Peyer's patch (tissue), 4 donors: ENCODE measurements around the gene ITGA8. TPM values are rescaled to one million over a fixed set of nuclear protein-coding genes. Genes with fewer than 3 reads are reported as not detected.
"Not testable (repeated sequence)": the region's sequence is repeated elsewhere in the genome, so short reads cannot be mapped to it uniquely, and the experiment has no call there.

ENCODE experiments used
- DNase-seq, 3 donors: peaks; one replicate each; pipeline ENCODE4 v3.0.0-alpha.2; 2017 to 2019
- H3K27ac ChIP-seq, 4 donors: fragments of 200-600 bp; sonication (generic); one replicate each; pipeline ENCODE4 v1.5.1; 2016 to 2019
- H3K27me3 ChIP-seq, 2 donors: fragments of 200-600 bp; sonication (generic); one replicate each; pipeline ENCODE4 v1.5.1; 2019
- H3K36me3 ChIP-seq, 3 donors: fragments of 200-600 bp; sonication (generic); one replicate each; pipeline ENCODE4 v1.5.1; 2016 to 2019
- H3K4me1 ChIP-seq, 4 donors: fragments of 200-600 bp; sonication (generic); one replicate each; pipeline ENCODE4 v1.5.1; 2016 to 2019
- H3K4me3 ChIP-seq, 4 donors: fragments of 200-600 bp; sonication (generic); 1 replicate in 3 of 4; 2 replicates in 1 of 4; pipeline ENCODE4 v1.5.1; 2016 to 2019; ENCODE audit warnings: mild to moderate bottlenecking in 1 of 4
- H3K9me3 ChIP-seq, 4 donors: fragments of 200-600 bp; sonication (generic); one replicate each; pipeline ENCODE4 v1.5.1; 2016 to 2019; ENCODE audit warnings: mild to moderate bottlenecking in 1 of 4
- POLR2A ChIP-seq, 2 donors: fragments of 450-650 bp; IDR thresholded peaks; one replicate each; pipeline ENCODE4 v1.5.1; 2017; ENCODE audit warnings: antibody characterized with exemption in 2 of 2, mild to moderate bottlenecking in 2 of 2, moderate library complexity in 2 of 2
- total RNA-seq, 4 donors: library from RNA; depleted of rRNA; stranded (reverse); fragments of >200 nt; gene quantifications; one replicate each; pipeline ENCODE4 v1.1.0, GENCODE V29; 2016
- TF ChIP-seq, protein P1 (sequence below), 6 experiments: fragments of 450-650 bp in 4 of 6; fragments of 200-600 bp in 2 of 6; sonication (generic) in 1 of 6; IDR thresholded peaks; one replicate each; pipeline ENCODE4 v1.5.1; 2017 to 2019; ENCODE audit warnings: antibody characterized with exemption in 6 of 6, mild to moderate bottlenecking in 3 of 6, moderate library complexity in 1 of 6

The ITGA8 gene
- total RNA-seq, 4 donors from 2014 or later: 2.4 to 13.2 (median 3.9) TPM

DNA sequence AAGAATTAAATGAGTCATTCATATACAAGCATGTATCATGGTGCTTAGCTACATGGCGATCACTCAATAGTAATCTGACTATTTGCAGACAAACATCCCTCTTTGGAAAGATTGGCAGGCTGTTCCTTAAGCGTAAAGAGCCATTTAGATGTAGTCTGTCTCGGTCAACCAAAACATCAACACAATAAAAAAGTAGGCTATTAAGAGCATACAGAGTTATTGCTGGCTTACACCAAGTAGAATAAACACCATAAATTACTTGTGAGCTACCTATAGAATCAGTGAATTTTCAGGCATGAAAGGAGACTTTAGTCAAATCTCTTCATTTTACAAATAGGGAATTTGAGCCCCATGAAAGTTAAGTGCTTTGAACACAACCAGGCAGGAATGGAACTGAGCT, 176.9 kb downstream of the ITGA8 start:
- H3K36me3 ChIP-seq: no peaks in the 10 kb centered on the region
- no peak for TF ChIP-seq POLR2A (IDR thresholded peaks at IDR 0.05)
- TF ChIP-seq, protein P1, sequence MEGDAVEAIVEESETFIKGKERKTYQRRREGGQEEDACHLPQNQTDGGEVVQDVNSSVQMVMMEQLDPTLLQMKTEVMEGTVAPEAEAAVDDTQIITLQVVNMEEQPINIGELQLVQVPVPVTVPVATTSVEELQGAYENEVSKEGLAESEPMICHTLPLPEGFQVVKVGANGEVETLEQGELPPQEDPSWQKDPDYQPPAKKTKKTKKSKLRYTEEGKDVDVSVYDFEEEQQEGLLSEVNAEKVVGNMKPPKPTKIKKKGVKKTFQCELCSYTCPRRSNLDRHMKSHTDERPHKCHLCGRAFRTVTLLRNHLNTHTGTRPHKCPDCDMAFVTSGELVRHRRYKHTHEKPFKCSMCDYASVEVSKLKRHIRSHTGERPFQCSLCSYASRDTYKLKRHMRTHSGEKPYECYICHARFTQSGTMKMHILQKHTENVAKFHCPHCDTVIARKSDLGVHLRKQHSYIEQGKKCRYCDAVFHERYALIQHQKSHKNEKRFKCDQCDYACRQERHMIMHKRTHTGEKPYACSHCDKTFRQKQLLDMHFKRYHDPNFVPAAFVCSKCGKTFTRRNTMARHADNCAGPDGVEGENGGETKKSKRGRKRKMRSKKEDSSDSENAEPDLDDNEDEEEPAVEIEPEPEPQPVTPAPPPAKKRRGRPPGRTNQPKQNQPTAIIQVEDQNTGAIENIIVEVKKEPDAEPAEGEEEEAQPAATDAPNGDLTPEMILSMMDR (IDR thresholded peaks at IDR 0.05): no peak
- H3K4me1 ChIP-seq: no peaks in the 10 kb centered on the region
- H3K9me3 ChIP-seq: no peaks in the 10 kb centered on the region
- no peak overlapping the region for H3K4me3 ChIP-seq
- no peaks in the 10 kb centered on the region for H3K27me3 ChIP-seq
- no peak overlapping the region for H3K27ac ChIP-seq
- no peak for DNase-seq

DNA sequence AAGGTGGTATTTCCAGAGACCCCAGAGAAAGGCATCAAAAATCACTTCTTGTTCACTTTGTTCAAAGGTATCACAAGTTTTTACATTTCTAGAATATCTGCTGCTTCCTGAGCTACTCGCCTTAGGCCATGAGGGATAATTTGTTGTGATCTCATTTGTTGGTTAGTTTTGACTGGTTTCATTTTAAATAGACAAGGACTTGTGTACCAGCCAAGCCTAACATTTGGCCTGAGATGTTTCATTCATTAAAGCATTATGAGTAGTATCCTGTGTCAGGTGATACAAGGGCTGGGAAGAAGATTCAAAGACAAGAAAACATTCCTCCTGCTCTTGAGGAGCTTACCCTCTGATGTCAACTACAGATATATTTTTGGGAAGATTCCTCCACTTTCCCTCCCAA, 178.3 kb downstream of the ITGA8 start:
- no peak for DNase-seq

DNA sequence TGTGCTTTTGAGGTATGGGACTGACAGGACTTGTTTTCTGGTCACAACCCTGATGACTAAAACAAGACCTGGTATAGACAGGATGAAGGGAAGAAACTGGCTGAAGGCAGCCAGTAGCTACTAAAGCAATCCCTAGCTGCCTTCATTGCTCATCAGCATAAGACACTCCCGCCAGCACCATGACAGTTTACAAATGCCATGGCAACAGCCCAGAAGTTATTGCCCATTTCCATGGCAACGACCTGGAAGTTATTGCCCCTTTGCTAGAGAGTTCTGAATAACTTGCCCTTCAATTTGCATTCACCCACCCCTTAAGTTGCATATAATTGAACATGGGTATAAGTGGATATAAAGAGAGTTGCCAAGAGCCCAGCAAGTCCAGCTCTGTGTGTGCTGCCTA, 179.0 kb downstream of the ITGA8 start:
- Histone ChIP-seq H3K27me3 (no peaks in the 10 kb centered on the region), H3K4me3 (no peak overlapping the region), H3K27ac (no peak overlapping the region), H3K36me3 (no peaks in the 10 kb centered on the region), H3K9me3 (no peaks in the 10 kb centered on the region), H3K4me1 (no peaks in the 10 kb centered on the region)
- DNase-seq: no peak
- TF ChIP-seq, protein P1 (IDR thresholded peaks at IDR 0.05): no peak
- TF ChIP-seq POLR2A (IDR thresholded peaks at IDR 0.05): no peak

More for the DNA sequence above, 178.3 kb downstream of the ITGA8 start:
- Histone ChIP-seq H3K4me1 (no peaks in the 10 kb centered on the region), H3K27me3 (no peaks in the 10 kb centered on the region), H3K9me3 (no peaks in the 10 kb centered on the region), H3K4me3 (no peak overlapping the region), H3K36me3 (no peaks in the 10 kb centered on the region), H3K27ac (no peak overlapping the region)
- TF ChIP-seq POLR2A (IDR thresholded peaks at IDR 0.05): no peak
- TF ChIP-seq, protein P1 (IDR thresholded peaks at IDR 0.05): no peak

DNA sequence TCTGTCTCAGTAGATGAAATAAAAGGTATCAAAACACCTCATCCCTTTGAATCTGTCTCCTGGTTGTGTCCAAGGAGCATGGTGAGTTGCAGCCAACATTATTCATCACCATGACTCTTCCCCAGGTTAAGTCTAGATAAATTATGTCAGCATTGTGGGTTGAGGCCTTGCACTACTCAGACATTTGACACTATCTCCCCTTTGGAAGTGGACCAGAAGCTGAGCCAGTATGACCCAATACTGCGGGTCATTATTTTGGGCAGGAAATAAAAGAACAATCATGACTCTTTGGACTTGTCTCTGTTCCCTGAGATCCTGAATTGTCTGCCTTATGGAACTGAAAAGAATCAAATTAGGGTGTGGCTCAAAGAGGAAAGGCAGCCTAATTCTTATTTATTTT, 180.5 kb downstream of the ITGA8 start:
- H3K4me1 ChIP-seq: no peaks in the 10 kb centered on the region
- no peaks in the 10 kb centered on the region for H3K36me3 ChIP-seq
- TF ChIP-seq, protein P1 (IDR thresholded peaks at IDR 0.05): no peak
- TF ChIP-seq POLR2A (IDR thresholded peaks at IDR 0.05): no peak
- no peaks in the 10 kb centered on the region for H3K27me3 ChIP-seq
- no peaks in the 10 kb centered on the region for H3K9me3 ChIP-seq
- H3K27ac ChIP-seq: no peak overlapping the region
- DNase-seq: no peak
- H3K4me3 ChIP-seq: no peak overlapping the region

DNA sequence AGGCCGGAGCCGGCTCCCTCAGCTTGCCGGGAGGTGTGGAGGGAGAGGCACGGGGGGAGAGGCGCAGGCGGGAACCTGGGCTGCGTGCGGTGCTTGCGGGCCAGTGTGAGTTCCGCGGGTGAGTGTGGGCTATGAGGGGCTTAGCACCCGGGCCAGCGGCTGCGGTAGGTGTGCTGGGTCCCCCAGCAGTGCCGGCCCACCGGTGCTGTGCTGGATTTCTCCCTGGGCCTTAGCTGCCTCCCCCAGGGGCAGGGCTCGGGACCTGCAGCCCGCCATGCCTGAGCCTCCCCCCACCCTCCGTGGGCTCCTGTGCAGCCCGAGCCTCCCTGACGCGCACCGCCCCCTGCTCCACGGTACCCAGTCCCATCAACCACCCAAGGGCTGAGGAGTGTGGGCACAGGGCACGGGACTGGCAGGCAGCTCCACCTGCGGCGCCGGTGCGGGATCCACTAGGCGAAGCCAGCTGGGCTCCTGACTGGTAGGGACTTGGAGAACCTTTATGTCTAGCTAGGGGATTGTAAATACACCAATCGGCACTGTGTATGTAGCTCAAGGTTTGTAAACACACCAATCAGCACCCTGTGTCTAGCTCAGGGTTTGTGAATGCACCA, 184.7 kb downstream of the ITGA8 start:
- not testable (repeated sequence) for DNase-seq

DNA sequence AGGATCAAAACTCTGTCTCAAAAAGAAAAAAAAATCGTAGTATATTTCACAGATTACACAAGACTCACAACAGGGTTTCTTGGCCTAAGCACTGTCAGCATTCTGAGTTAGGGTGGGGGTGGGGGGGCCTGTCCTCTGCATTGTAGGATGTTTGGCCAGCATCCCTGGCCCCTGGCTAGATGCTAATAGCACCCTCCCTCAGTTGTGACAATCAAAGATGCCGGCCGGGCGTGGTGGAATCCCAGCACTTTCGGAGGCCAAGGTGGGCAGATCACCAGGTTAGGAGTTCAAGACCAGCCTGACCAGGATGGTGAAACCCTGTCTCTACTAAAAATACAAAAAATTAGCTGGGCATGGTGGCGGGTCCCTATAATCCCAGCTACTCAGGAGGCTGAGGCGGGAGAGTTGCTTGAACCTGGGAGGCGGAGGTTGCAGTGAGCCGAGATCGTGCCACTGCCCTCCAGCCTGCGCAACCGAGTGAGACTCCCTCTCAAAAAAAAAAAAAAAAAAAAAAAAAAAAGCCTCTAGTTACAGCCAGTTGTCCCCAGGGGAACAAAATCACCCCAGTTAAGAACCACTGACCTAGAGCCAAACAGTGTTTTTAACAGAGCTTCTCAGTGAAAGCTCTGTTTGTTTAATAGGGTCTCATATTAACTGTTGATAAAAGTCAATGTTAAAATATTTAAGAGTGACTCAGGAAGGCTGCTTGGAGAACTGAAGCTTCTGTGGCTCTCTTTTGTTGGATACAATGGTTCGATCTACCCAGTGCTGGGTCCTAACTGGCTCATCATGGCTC, 187.6 kb downstream of the ITGA8 start:
- no peaks in the 10 kb centered on the region for H3K4me1 ChIP-seq
- no peak overlapping the region for H3K4me3 ChIP-seq
- H3K27me3 ChIP-seq: no peaks in the 10 kb centered on the region
- no peaks in the 10 kb centered on the region for H3K36me3 ChIP-seq
- H3K9me3 ChIP-seq: no peaks in the 10 kb centered on the region
- TF ChIP-seq, protein P1 (IDR thresholded peaks at IDR 0.05): no peak
- TF ChIP-seq POLR2A (IDR thresholded peaks at IDR 0.05): no peak
- DNase-seq: no peak
- no peak overlapping the region for H3K27ac ChIP-seq

More for the DNA sequence above, 184.7 kb downstream of the ITGA8 start:
- H3K36me3 ChIP-seq, H3K4me3 ChIP-seq, H3K4me1 ChIP-seq, H3K27ac ChIP-seq, H3K27me3 ChIP-seq, H3K9me3 ChIP-seq: not testable (repeated sequence)
